A673 (cell line): ENCODE results near the gene RHO.
"Not testable (repeated sequence)": the region's sequence is repeated elsewhere in the genome, so short reads cannot be mapped to it uniquely, and the experiment has no call there.

Experiments
- CTCF ChIP-seq: fragments of 300-800, 200-600 bp; sonication (generic); conservative IDR thresholded peaks from 2 replicates; pipeline ENCODE4 v1.5.1; 2017; ENCODE audit warnings: low read depth, mild to moderate bottlenecking, antibody characterized with exemption, low read length, moderate library complexity, mixed read lengths
- EZH2 ChIP-seq: fragments of 200-600 bp; sonication (generic); IDR thresholded peaks from 2 replicates; pipeline ENCODE4 v1.6.1; 2017; ENCODE audit warnings: borderline replicate concordance, low read depth, mild to moderate bottlenecking, mixed read lengths, antibody characterized with exemption, low read length; ENCODE audit not compliant: poor library complexity, severe bottlenecking

GRCh38 chr3:129499604-129500333, 28.7 kb upstream of the RHO start:
- TF ChIP-seq CTCF, EZH2: not testable (repeated sequence)
